ENCODE measurements around the gene SMG9.

GRCh38 chr19:43731346-43731745 is 23.4 kb downstream of the SMG9 start:
- TF ChIP-seq POLR2A (IDR thresholded peaks at IDR 0.05), result no peak
- TF ChIP-seq CTCF (IDR thresholded peaks at IDR 0.05), result no peak

Data from esophagus squamous epithelium (tissue), 4 donors.